Endothelial cell of hepatic sinusoid (primary cell): ENCODE results near the gene ZNF697.
"Not testable (repeated sequence)": the region's sequence is repeated elsewhere in the genome, so short reads cannot be mapped to it uniquely, and the experiment has no call there.

ENCODE experiments used
- in situ Hi-C: cut with HindIII; loops from 2 replicates; pipeline ENCODE4 v1.10.0; 2017; ENCODE audit warnings: low sequenced_read_pairs

Gene ZNF697

GRCh38 chr1:119647734-119648619 is at the start of gene ZNF697:
ZNF697 (minus strand) TSS chr1:119648266; CDS start chr1:119626100, 22,166 bp downstream.
- in situ Hi-C loops, result no loop called here

GRCh38 chr1:119697598-119697997 is 49.5 kb upstream of the ZNF697 start:
- in situ Hi-C loops, result no loop called here

- in situ Hi-C loops, result not testable (repeated sequence)
Observed at GRCh38 chr1:119696863-119697262, 48.8 kb upstream of the ZNF697 start.

- in situ Hi-C loops, result no loop called here
Observed at GRCh38 chr1:119689511-119689910, 41.4 kb upstream of the ZNF697 start.

- in situ Hi-C loops, result no loop called here
Observed at GRCh38 chr1:119688810-119689209, 40.7 kb upstream of the ZNF697 start.

GRCh38 chr1:119687434-119688079 is 39.5 kb upstream of the ZNF697 start:
- in situ Hi-C loops, result no loop called here

- in situ Hi-C loops, result no loop called here
Observed at GRCh38 chr1:119686661-119687060, 38.6 kb upstream of the ZNF697 start.

GRCh38 chr1:119683893-119684292 is 35.8 kb upstream of the ZNF697 start:
- in situ Hi-C loops, result no loop called here

- in situ Hi-C loops, result no loop called here
Observed at GRCh38 chr1:119682141-119682540, 34.1 kb upstream of the ZNF697 start.

GRCh38 chr1:119681560-119681959 is 33.5 kb upstream of the ZNF697 start:
- in situ Hi-C loops, result no loop called here

GRCh38 chr1:119680723-119681122 is 32.7 kb upstream of the ZNF697 start:
- in situ Hi-C loops, result no loop called here

- in situ Hi-C loops, result no loop called here
Observed at GRCh38 chr1:119680193-119680592, 32.1 kb upstream of the ZNF697 start.

GRCh38 chr1:119679223-119679622 is 31.2 kb upstream of the ZNF697 start:
- in situ Hi-C loops, result loop anchor here (10.0 kb wide), 2 partner anchors 104 to 404 kb away; no protein-coding TSS in a partner anchor

- in situ Hi-C loops, result loop anchor here (10.0 kb wide), 2 partner anchors 102 to 402 kb away; no protein-coding TSS in a partner anchor
Observed at GRCh38 chr1:119676571-119677206, 28.6 kb upstream of the ZNF697 start.

GRCh38 chr1:119675349-119676345 is 27.6 kb upstream of the ZNF697 start:
- in situ Hi-C loops, result loop anchor here (10.0 kb wide), 2 partner anchors 101 to 401 kb away; no protein-coding TSS in a partner anchor

GRCh38 chr1:119674835-119675289 is 26.8 kb upstream of the ZNF697 start:
- in situ Hi-C loops, result loop anchor here (5.0 to 10.0 kb wide), 3 partner anchors 32 to 400 kb away; no protein-coding TSS in a partner anchor

GRCh38 chr1:119674111-119674526 is 26.1 kb upstream of the ZNF697 start:
- in situ Hi-C loops, result loop anchor here (5.0 to 10.0 kb wide), 3 partner anchors 33 to 399 kb away; no protein-coding TSS in a partner anchor

- in situ Hi-C loops, result loop anchor here (5.0 to 10.0 kb wide), 3 partner anchors 34 to 399 kb away; no protein-coding TSS in a partner anchor
Observed at GRCh38 chr1:119673171-119673940, 25.3 kb upstream of the ZNF697 start.

GRCh38 chr1:119670898-119671297 is 22.8 kb upstream of the ZNF697 start:
- in situ Hi-C loops, result loop anchor here (5.0 to 10.0 kb wide), 3 partner anchors 36 to 396 kb away; no protein-coding TSS in a partner anchor
